Measurements from ENCODE around the gene NFYA. TPM values are rescaled to one million over a fixed set of nuclear protein-coding genes. Genes with fewer than 3 reads are reported as not detected.

Gene NFYA
- total and polyA plus RNA-seq, 7 experiments from 2014 or later = 18.6 to 63.3 (median 35.9) TPM

DNA sequence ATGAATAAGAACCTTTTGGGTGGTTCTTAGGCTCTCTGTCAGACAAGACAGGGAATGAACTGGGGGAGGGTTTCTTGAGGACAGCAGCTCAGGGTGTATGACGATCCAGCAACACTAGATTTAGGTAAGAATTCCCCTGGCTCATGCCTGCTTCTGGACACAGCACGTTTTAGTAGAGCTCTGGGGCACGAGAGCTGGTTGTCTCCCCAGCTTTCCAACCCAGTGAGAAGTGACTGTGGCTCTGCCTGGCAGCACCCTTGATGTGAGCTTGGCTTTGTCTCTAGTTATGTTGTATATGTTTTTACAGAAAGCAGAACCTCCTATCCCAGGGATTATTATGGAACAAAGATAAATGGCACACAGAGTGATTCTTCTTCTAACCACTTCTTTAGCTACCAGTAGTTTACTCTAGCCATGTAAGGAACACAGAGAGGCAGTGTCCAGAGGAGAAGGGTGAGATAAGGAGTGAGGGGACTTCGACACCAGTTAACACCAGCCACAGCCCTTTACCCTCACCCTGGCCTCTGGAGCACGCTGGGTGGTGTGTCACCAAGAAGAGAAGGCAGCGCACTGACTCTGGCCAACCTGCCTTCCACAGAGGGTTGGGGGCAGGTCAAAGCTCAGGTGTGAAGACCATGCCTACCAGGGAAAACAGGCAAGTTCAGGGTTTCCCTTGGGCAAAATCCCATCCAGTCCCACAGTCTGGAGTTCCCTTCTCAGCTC, 15.8 kb upstream of the NFYA start:
- Histone ChIP-seq H3K4me1 (ENCODE audit: control insufficient read depth in 2 of 2, insufficient read depth in 2 of 2, low read length in 2 of 2) (peaks cover 8 to 11% of the 10 kb centered on the region in 2 donors), H3K27ac (ENCODE audit: low read depth, low read length) (no peak overlapping the region), H3K4me3 (ENCODE audit: low read length) (no peak overlapping the region), H3K9me3 (ENCODE audit: control insufficient read depth in 2 of 3, low read length in 3 of 3) (no peaks in the 10 kb centered on the region), H3K27me3 (ENCODE audit: control insufficient read depth in 2 of 2, insufficient read depth in 2 of 2, low read length in 2 of 2) (no peaks in the 10 kb centered on the region), H3K36me3 (ENCODE audit: control insufficient read depth in 2 of 3, insufficient read depth in 3 of 3, low read length in 3 of 3) (peaks cover 0 to 24% (median 0%) of the 10 kb centered on the region in 3 experiments)
- DNase-seq (no peak), ATAC-seq (no peak)
- H3K27ac Mint-ChIP-seq = no peak overlapping the region
- peaks cover 5 to 53% (median 20%) of the 10 kb centered on the region in 5 donors for H3K36me3 Mint-ChIP-seq
- POLR2A ChIA-PET = interaction anchor here (0.7 to 1.2 kb wide), 3 partner anchors 12 to 984 kb away, joined by 3 to 4 read pairs (median 3); no protein-coding TSS in a partner anchor
- no peaks in the 10 kb centered on the region for H3K27me3 Mint-ChIP-seq
- H3K4me3 Mint-ChIP-seq = no peak overlapping the region
- intact Hi-C loops (cut with micrococcal nuclease) = no loop called here
- peaks cover 0 to 1% (median 0%) of the 10 kb centered on the region in 11 donors for H3K9me3 Mint-ChIP-seq
- H3K4me1 Mint-ChIP-seq = peaks cover 10 to 19% (median 12%) of the 10 kb centered on the region in 7 donors
- CTCF ChIA-PET = interaction anchor here (0.9 to 1.2 kb wide), 3 partner anchors 9 to 30 kb away, joined by 3 to 4 read pairs (median 3); no protein-coding TSS in a partner anchor

DNA sequence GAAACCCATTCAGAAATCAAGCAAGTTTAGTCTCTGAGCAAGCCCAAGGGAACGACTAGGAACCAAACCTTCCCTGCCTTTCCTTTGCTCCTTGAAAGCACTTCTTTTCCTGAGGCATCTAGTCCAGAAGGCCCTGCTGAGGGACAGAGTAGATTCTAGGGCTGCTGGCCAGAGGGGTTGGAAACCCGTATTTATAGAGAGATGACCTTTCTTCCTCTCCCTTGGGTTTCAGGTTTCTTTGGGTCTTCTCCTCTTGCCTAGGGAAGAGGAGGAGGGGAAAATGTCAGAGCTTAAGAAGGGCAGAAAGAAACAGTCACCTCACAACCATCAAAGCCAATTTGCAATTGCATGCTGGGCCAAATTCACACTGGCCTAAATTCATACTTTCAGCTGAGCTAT, 14.0 kb upstream of the NFYA start:
- intact Hi-C loops (cut with micrococcal nuclease) = no loop called here
- peaks cover 7 to 63% (median 22%) of the 10 kb centered on the region in 5 donors for H3K36me3 Mint-ChIP-seq
- no peaks in the 10 kb centered on the region for H3K27me3 ChIP-seq (ENCODE audit: control insufficient read depth in 2 of 2, insufficient read depth in 2 of 2, low read length in 2 of 2)
- H3K36me3 ChIP-seq (ENCODE audit: control insufficient read depth in 2 of 3, insufficient read depth in 3 of 3, low read length in 3 of 3) = peaks cover 0 to 37% (median under 1%) of the 10 kb centered on the region in 3 experiments
- CTCF ChIA-PET = interaction anchor here (1.0 kb wide), 1 partner anchor 10 kb away, joined by 4 read pairs; no protein-coding TSS in a partner anchor
- no peaks in the 10 kb centered on the region for H3K27me3 Mint-ChIP-seq
- DNase-seq (no peak), ATAC-seq (no peak)
- no peaks in the 10 kb centered on the region for H3K9me3 ChIP-seq (ENCODE audit: control insufficient read depth in 2 of 3, low read length in 3 of 3)
- H3K4me3 Mint-ChIP-seq = no peak overlapping the region
- H3K9me3 Mint-ChIP-seq = no peaks in the 10 kb centered on the region
- POLR2A ChIA-PET = interaction anchor here (1.0 to 1.1 kb wide), 2 partner anchors 8 to 12 kb away, joined by 3 read pairs; no protein-coding TSS in a partner anchor
- H3K4me1 ChIP-seq (ENCODE audit: control insufficient read depth in 2 of 2, insufficient read depth in 2 of 2, low read length in 2 of 2) = no peaks in the 10 kb centered on the region
- peaks cover 0 to 9% (median 2%) of the 10 kb centered on the region in 7 donors for H3K4me1 Mint-ChIP-seq
- peak overlapping the region in 1 of 9 donors; percentile 29 for H3K27ac Mint-ChIP-seq
- H3K27ac ChIP-seq (ENCODE audit: low read depth, low read length) = no peak overlapping the region
- H3K4me3 ChIP-seq (ENCODE audit: low read length) = no peak overlapping the region

DNA sequence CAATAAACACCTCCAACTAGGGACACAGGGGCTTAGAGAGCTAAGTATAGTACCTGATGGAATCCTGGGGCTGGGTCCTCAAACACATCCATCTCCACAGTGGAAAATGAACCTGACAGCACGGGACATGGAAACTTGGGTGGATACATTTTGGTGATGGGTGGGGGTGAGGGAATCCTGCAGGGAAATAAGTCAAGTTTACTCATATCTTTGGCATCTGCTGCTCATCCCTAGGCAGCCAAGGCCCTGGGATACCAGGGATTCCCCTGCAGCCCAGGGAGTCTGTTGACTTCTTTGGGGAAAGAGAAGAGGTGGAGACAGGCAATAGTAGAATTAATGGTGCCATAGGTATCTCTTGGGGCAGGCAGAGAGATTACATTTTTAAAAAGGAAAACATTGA, 13.2 kb upstream of the NFYA start:
- H3K4me1 Mint-ChIP-seq = peaks cover 0 to 9% (median 2%) of the 10 kb centered on the region in 7 donors

DNA sequence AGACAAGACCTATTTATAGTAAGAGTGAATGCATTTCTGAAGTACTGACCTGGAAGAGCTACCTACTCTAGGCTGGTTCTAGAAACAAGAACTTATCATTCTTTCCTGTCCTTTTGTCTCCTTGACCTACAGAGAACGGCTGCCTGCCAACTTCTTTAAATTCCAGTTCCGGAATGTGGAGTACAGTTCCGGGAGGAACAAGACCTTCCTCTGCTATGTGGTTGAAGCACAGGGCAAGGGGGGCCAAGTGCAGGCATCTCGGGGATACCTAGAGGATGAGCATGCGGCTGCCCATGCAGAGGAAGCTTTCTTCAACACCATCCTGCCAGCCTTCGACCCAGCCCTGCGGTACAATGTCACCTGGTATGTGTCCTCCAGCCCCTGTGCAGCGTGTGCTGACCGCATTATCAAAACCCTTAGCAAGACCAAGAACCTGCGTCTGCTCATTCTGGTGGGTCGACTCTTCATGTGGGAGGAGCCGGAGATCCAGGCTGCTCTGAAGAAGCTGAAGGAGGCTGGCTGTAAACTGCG, 11.5 kb upstream of the NFYA start:
- CTCF ChIA-PET = no interaction called here
- Mint-ChIP-seq H3K4me3 (no peak overlapping the region), H3K9me3 (no peaks in the 10 kb centered on the region), H3K27me3 (no peaks in the 10 kb centered on the region), H3K27ac (no peak overlapping the region), H3K36me3 (peaks cover 7 to 64% (median 22%) of the 10 kb centered on the region in 5 donors), H3K4me1 (peaks cover 0 to 9% (median 4%) of the 10 kb centered on the region in 7 donors)
- H3K9me3 ChIP-seq (ENCODE audit: control insufficient read depth in 2 of 3, low read length in 3 of 3) = no peaks in the 10 kb centered on the region
- DNase-seq (no peak), ATAC-seq (no peak)
- H3K27ac ChIP-seq (ENCODE audit: low read depth, low read length) = no peak overlapping the region
- H3K4me1 ChIP-seq (ENCODE audit: control insufficient read depth in 2 of 2, insufficient read depth in 2 of 2, low read length in 2 of 2) = no peaks in the 10 kb centered on the region
- intact Hi-C loops (cut with micrococcal nuclease) = no loop called here
- POLR2A ChIA-PET = interaction anchor here (0.7 kb wide), 1 partner anchor 10 kb away, joined by 3 read pairs; no protein-coding TSS in a partner anchor
- H3K36me3 ChIP-seq (ENCODE audit: control insufficient read depth in 2 of 3, insufficient read depth in 3 of 3, low read length in 3 of 3) = peaks cover 5 to 58% (median 6%) of the 10 kb centered on the region in 3 experiments
- H3K27me3 ChIP-seq (ENCODE audit: control insufficient read depth in 2 of 2, insufficient read depth in 2 of 2, low read length in 2 of 2) = no peaks in the 10 kb centered on the region
- H3K4me3 ChIP-seq (ENCODE audit: low read length) = no peak overlapping the region

More for the DNA sequence above, 13.2 kb upstream of the NFYA start:
- DNase-seq (no peak), ATAC-seq (no peak)
- Mint-ChIP-seq H3K9me3 (no peaks in the 10 kb centered on the region), H3K27me3 (no peaks in the 10 kb centered on the region), H3K4me3 (no peak overlapping the region), H3K27ac (peak overlapping the region in 2 of 9 donors; percentile 29 to 68), H3K36me3 (peaks cover 7 to 66% (median 22%) of the 10 kb centered on the region in 5 donors)
- Histone ChIP-seq H3K4me1 (ENCODE audit: control insufficient read depth in 2 of 2, insufficient read depth in 2 of 2, low read length in 2 of 2) (no peaks in the 10 kb centered on the region), H3K4me3 (ENCODE audit: low read length) (no peak overlapping the region), H3K27me3 (ENCODE audit: control insufficient read depth in 2 of 2, insufficient read depth in 2 of 2, low read length in 2 of 2) (no peaks in the 10 kb centered on the region), H3K9me3 (ENCODE audit: control insufficient read depth in 2 of 3, low read length in 3 of 3) (no peaks in the 10 kb centered on the region), H3K36me3 (ENCODE audit: control insufficient read depth in 2 of 3, insufficient read depth in 3 of 3, low read length in 3 of 3) (peaks cover 0 to 44% (median 5%) of the 10 kb centered on the region in 3 experiments), H3K27ac (ENCODE audit: low read depth, low read length) (no peak overlapping the region)
- POLR2A ChIA-PET = interaction anchor here (1.0 to 1.1 kb wide), 2 partner anchors 9 to 12 kb away, joined by 3 read pairs; no protein-coding TSS in a partner anchor
- intact Hi-C loops (cut with micrococcal nuclease) = no loop called here
- CTCF ChIA-PET = interaction anchor here (1.0 kb wide), 1 partner anchor 9 kb away, joined by 4 read pairs; no protein-coding TSS in a partner anchor

DNA sequence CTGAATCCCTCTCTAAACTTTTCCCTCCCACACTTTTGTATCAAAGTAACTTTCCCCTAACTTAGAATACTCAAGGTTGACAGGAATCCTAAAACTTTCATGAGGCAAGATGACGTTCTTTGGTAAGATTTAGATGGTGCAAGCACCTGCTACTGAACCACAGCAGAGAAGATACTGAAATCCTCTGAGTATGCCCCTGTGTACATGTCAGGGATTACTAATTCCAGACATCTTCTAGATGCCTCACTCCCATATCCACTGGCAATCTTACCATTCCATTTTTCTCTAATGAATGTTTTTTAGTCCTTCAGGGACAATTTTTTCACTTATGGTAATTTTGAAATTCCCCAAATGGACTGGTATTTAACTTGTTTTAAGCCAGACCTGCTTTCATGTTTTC, 10.7 kb upstream of the NFYA start:
- Mint-ChIP-seq H3K27ac (no peak overlapping the region), H3K36me3 (peaks cover 11 to 62% (median 26%) of the 10 kb centered on the region in 5 donors)

DNA sequence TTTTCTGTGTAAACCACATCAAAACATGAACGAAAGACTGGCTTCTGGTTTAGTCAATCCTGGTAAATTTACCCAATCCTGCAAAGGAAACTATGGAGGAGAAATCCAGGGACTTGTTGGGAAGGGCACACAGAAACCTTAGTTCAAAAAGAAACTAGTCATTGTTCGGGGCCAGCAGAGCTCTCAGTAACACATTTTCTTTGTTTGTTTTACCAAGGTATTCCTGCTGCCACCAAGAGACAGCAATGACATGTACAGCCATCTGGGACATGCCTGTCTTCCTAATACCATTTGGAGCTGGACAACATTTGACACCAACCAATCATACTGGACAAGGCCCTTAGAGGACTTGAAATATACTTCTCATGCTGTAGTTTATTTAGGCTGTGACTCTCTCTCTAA, 8.9 kb upstream of the NFYA start:
- H3K36me3 ChIP-seq (ENCODE audit: control insufficient read depth in 2 of 3, insufficient read depth in 3 of 3, low read length in 3 of 3) = peaks cover 5 to 72% (median 9%) of the 10 kb centered on the region in 3 experiments
- ChIA-PET POLR2A (interaction anchor here (1.0 to 1.1 kb wide), 3 partner anchors 9 to 289 kb away, joined by 3 to 4 read pairs (median 3); partner anchors contain the start of genes NFYA and OARD1), CTCF (interaction anchor here (0.8 to 2.1 kb wide), 3 partner anchors 10 to 108 kb away, joined by 3 to 5 read pairs (median 3); no protein-coding TSS in a partner anchor)
- no peak overlapping the region for H3K4me3 Mint-ChIP-seq
- no peak overlapping the region for H3K4me3 ChIP-seq (ENCODE audit: low read length)
- peaks cover 22 to 61% (median 32%) of the 10 kb centered on the region in 5 donors for H3K36me3 Mint-ChIP-seq
- no peak overlapping the region for H3K27ac ChIP-seq (ENCODE audit: low read depth, low read length)
- intact Hi-C loops (cut with micrococcal nuclease) = no loop called here
- H3K27me3 ChIP-seq (ENCODE audit: control insufficient read depth in 2 of 2, insufficient read depth in 2 of 2, low read length in 2 of 2) = no peaks in the 10 kb centered on the region
- H3K4me1 ChIP-seq (ENCODE audit: control insufficient read depth in 2 of 2, insufficient read depth in 2 of 2, low read length in 2 of 2) = no peaks in the 10 kb centered on the region
- H3K9me3 ChIP-seq (ENCODE audit: control insufficient read depth in 2 of 3, low read length in 3 of 3) = no peaks in the 10 kb centered on the region
- no peak for ATAC-seq
- no peak overlapping the region for H3K27ac Mint-ChIP-seq
- no peaks in the 10 kb centered on the region for H3K27me3 Mint-ChIP-seq
- no peak for DNase-seq
- no peaks in the 10 kb centered on the region for H3K9me3 Mint-ChIP-seq
- peaks cover 7 to 22% (median 18%) of the 10 kb centered on the region in 7 donors for H3K4me1 Mint-ChIP-seq

More for the DNA sequence above, 10.7 kb upstream of the NFYA start:
- Histone ChIP-seq H3K9me3 (ENCODE audit: control insufficient read depth in 2 of 3, low read length in 3 of 3) (no peaks in the 10 kb centered on the region), H3K4me1 (ENCODE audit: control insufficient read depth in 2 of 2, insufficient read depth in 2 of 2, low read length in 2 of 2) (no peaks in the 10 kb centered on the region), H3K27me3 (ENCODE audit: control insufficient read depth in 2 of 2, insufficient read depth in 2 of 2, low read length in 2 of 2) (no peaks in the 10 kb centered on the region), H3K36me3 (ENCODE audit: control insufficient read depth in 2 of 3, insufficient read depth in 3 of 3, low read length in 3 of 3) (peaks cover 5 to 57% (median 9%) of the 10 kb centered on the region in 3 experiments), H3K27ac (ENCODE audit: low read depth, low read length) (no peak overlapping the region), H3K4me3 (ENCODE audit: low read length) (no peak overlapping the region)
- ATAC-seq = no peak
- ChIA-PET CTCF (interaction anchor here (0.7 kb wide), 1 partner anchor 8 kb away, joined by 3 read pairs; no protein-coding TSS in a partner anchor), POLR2A (interaction anchor here (0.6 kb wide), 1 partner anchor 14 kb away, joined by 3 read pairs; no protein-coding TSS in a partner anchor)
- H3K9me3 Mint-ChIP-seq = no peaks in the 10 kb centered on the region
- no peak for DNase-seq
- intact Hi-C loops (cut with micrococcal nuclease) = no loop called here
- no peak overlapping the region for H3K4me3 Mint-ChIP-seq
- peaks cover 6 to 15% (median 10%) of the 10 kb centered on the region in 7 donors for H3K4me1 Mint-ChIP-seq
- H3K27me3 Mint-ChIP-seq = no peaks in the 10 kb centered on the region

Data from naive thymus-derived CD4-positive, alpha-beta T cell (primary cell).